Measurements from ENCODE around the gene OXA1L.
"Not testable (repeated sequence)": the region's sequence is repeated elsewhere in the genome, so short reads cannot be mapped to it uniquely, and the experiment has no call there.

Gene OXA1L

DNA sequence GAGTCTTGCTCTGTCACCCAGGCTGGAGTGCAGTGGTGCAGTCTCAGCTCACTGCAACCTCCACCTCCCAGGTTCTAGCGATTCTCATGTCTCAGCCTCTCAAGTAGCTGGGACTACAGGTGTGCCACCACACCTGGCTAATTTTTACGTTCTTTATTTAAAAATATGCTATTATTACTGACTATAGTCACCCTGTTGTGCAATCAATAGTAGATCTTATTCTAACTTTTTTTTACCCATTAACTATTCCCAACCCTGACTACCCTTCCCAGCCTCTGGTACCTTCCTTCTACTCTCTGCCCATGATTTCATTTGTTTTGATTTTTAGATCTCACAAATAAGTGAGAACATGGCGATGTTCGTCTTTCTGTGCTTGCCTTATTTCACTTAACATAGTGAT, 2.5 kb downstream of the OXA1L start:
- no peak for DNase-seq (ENCODE audit: low read depth)

DNA sequence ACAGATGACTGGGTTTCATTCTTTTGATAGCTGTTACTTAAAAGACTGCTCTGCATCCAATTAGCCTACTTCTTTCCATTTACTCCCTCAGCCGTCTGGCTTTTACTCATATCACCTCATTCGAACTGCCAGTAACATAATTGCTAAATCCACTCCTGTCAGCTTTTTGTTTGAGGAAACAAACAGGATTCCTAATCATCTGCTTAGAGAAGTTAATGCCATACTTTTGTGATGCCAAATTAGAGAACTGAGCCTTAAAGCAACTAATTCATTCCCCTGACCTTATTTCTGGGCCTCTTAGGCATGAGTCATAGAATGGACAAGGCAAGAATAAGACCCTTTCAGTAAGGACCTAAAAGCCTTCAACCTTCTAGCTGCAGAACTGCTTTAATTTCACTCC, 2.9 kb downstream of the OXA1L start:
- no peak for DNase-seq (ENCODE audit: low read depth)

DNA sequence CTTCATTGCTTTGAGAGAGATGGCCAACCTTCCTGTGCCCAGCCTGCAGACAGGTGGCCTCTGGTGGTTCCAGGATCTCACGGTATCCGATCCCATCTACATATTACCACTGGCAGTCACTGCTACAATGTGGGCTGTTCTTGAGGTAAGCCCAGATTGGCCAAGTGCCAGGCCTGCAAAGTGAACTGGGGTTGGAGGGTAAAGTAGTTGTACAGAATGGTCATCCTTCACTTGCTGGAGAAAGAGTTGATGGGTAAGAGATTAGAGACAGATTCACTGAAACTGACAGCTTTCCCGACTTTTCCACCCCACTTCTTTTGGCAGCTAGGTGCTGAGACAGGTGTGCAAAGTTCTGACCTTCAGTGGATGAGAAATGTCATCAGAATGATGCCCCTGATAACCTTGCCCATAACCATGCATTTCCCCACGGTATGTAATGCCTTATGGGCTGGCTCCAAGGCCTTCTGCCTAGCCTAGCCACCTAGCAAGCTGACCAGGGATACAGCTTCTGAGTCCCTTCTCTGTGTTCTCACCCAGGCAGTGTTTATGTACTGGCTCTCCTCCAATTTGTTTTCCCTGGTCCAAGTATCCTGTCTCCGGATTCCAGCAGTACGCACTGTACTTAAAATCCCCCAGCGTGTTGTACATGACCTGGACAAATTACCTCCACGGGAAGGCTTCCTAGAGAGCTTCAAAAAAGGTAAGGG, 4.1 kb downstream of the OXA1L start:
- DNase-seq (ENCODE audit: low read depth): no peak

DNA sequence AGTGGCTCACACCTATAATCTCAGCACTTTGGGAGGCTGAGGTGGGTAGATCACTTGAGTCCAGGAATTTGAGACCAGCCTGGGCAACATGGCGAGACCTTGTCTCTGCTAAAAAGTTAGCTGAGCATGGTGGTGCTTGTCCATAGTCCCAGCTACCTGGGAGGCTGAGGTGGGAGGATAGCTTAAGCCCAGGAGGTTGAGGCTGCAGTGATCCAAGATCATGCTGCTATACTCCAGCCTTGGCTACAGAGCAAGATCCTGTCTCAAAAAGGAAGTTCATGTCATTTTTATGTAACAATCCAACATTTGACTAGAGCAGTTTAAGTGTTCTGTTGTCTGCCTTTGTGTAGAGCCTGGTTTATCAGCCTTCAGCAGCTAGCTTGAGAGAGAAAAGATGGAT, 6.2 kb downstream of the OXA1L start:
- DNase-seq (ENCODE audit: low read depth): no peak

DNA sequence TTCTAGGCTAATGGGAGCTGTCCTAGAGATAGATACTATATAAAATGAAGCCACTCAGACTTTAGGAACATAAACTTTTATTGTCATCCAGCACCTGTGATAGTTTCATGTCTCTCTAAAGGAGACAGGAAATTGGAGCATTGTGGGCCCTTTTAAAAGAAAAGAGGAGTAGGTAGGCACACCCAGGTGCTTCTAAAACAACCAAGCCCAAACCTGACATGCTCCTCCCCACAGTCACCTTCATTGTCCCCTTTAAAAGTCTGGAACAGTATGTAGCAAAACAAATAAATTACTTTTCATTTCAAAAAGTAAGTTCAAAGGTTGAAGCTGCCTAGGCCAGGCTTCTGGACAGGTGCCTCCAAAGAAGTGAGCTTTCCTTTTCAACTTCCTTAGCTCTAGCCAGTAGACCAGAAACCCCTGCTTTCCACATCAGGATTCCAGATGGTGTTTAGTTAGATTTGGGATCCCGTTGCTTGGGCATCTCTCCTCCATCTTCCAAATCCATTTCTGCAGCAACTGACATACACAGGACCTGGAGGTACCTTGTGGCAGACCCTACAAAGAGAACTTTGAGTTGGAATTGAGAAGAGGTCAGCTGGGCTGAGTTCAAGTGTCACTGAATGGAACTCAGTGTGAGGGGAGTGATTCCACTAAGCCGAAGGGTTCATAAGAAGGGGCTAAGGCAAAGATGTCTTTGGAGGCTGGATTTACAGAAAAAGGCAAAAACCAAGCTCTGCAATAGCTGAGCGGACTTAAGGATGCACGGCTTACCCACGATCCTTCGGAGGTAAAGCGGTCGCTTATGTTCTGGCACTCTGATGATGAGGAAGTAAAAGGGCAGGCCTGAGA, 6.9 kb downstream of the OXA1L start:
- DNase-seq (ENCODE audit: low read depth): no peak

DNA sequence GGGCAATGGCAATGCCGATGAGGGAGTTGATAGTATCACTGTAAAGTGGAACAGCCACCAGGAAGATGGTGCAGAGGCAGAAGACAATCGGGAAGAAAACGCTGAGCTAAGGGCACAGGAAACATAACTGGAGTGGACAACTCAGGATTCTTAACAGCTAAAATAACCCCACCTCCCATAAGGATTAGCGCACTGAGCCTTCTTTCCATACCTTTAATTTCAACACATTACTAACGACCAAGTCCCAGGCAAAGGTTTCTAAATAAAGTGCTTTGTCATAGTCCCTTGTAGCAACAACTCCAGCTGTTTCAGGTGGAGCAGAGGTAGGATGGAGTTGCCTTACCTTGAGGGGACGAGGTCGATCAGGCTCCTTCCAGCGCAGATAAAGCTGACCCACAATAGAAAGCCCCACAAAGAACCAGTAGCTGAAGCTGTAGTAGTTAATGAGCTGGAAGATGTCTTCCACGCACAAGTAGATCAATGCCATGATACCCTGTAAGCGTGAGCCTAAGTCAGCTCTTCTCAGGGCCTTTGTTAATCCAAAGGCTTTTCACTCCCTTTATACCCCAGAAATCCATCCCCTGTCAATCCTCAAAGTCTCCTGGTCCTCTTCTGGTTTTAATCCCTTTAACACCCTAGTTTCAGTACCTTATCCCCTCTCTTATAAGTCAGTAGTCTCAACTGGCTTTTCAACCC, 7.7 kb downstream of the OXA1L start:
- no peak for DNase-seq (ENCODE audit: low read depth)

DNA sequence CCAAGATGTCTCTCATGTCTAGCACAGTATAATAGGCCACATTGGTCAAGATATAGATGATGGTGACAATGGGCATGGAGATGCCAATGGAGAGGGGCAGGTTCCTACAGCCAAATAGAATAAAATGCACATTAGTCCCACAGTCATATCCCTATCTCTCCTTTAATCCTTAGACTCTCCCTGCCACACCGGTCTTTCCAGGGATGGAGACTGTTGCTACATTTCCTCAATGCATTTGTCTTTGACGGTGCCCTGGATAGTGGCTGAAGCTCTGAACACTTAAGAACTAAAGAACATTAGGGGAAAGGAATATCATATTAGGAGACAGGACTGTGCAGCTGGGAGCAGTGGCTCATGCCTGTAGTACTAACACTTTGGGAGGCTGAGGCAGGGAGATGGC, 9.7 kb downstream of the OXA1L start:
- DNase-seq (ENCODE audit: low read depth): no peak

GRCh38 chr14:22776849-22777248, 10.4 kb downstream of the OXA1L start:
- not testable (repeated sequence) for DNase-seq (ENCODE audit: low read depth)

- no peak for DNase-seq (ENCODE audit: low read depth)
Measured at GRCh38 chr14:22778084-22778483, 11.6 kb downstream of the OXA1L start.

DNA sequence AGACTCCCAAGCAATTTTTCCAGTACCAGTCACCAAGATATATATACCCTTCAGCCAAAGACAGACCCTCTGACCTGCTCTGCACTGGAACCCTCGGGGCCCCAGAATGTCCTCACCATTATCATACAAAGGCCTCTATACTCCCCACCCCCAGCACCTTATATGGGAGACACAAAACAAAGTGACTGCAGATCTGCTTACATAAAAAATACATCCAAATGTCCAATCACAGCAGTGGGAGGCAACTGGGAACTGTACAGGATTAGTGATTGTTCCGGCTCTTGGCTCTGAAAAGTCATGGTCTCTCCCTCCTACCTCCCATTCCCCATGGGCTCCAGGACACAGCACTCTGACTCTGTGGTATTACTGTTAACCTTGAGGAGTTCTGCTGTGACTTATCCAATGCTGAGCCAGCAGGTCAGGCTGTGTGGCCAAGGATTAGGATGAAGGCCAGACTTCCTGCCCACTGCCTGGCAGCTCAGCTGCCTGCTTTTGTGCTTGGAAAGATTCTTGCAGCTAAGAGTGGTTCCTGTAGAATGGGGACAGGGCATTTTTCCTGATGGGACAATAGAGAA, 13.7 kb downstream of the OXA1L start:
- DNase-seq (ENCODE audit: low read depth): no peak

DNA sequence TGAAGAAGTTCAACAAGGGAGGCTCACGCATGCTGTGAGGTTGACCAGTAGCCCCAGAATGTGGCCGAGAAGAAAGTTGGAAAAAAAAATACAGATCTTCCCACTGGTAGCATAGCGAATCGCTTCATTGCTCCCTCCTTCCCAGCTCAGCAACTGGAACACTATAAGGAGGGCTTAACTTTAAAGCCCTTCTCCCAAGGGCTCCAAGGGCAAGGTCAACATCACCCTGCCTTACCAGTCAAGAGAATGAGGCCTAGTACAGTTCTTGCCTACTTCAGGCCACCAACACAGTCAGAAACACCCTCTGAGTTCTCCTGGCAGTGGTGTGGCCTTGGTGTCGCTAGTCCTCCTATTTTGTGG, 14.4 kb downstream of the OXA1L start:
- DNase-seq (ENCODE audit: low read depth): no peak

- no peak for DNase-seq (ENCODE audit: low read depth)
Measured at GRCh38 chr14:22781301-22781991, 15.0 kb downstream of the OXA1L start.

- no peak for DNase-seq (ENCODE audit: low read depth)
Measured at GRCh38 chr14:22786685-22787084, 20.2 kb downstream of the OXA1L start.

GRCh38 chr14:22791301-22791700, 24.8 kb downstream of the OXA1L start:
- DNase-seq (ENCODE audit: low read depth): no peak

DNA sequence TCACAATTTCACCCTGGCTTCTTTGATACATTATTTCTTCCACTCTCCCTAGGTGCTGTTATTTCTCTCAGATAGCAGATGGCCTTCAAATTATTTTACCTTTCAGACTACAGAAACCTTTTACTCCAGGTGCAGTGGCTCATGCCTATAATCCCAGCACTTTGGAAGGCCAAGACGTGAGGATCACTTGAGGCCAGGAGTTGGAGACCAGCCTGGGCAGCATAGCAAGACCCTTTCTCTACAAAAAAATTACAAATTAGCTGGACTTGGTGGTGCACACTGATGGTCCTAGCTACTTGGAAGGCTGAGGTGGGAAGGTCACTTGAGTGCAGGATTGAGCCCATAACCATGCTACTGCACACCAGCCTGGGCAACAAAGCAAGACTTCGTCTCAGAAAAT, 25.7 kb downstream of the OXA1L start:
- DNase-seq (ENCODE audit: low read depth): no peak

- not testable (repeated sequence) for DNase-seq (ENCODE audit: low read depth)
Measured at GRCh38 chr14:22793550-22793949, 27.1 kb downstream of the OXA1L start.

DNA sequence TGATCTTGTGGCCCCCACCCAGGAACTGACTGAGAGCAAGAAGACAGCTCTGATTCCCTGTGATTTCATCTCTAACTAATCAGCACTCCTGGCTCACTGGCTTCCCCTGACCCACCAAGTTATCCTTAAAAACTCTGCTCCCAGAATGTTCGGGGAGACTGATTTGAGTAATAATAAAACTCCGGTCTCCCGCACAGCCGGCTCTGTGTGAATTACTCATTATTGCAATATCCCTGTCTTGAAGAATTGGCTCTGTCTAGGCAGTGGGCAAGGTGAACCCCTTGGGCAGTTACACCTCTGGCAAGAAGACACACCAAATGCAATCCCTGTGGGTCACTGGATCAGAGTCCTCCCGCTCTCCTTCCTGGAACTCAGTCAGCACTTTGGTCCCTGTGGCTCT, 27.5 kb downstream of the OXA1L start:
- DNase-seq (ENCODE audit: low read depth): no peak

GRCh38 chr14:22794551-22794951, 28.1 kb downstream of the OXA1L start:
- no peak for DNase-seq (ENCODE audit: low read depth)

DNA sequence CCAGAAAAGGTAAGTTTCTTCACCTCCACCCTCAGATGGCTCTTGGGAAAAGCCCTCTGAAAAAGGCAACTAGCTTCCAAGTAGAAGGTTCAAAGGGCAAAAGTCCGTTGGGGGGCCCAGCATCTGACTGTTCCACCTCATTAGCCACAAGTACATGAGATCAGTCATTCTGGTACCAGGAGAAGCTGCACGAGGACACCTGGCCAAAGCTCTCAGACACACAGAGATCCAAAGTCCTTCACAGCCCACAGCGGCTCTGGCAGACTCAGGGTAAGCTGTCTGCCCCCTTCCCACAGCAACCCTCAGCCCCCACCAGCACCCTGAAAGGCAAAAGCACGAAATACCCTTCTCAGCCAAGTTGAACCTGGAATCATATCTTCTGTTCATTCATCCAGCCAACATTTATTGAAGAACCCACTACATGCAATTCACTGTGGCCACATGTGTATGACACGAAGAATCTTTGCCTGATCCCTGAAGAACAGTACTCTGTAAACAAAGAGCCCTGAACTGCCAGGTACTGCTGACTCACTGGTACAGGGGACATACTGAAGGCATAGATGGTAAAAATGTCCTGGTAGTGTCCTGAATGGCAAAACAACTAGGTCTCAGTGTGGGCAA, 29.7 kb downstream of the OXA1L start:
- no peak for DNase-seq (ENCODE audit: low read depth)

DNA sequence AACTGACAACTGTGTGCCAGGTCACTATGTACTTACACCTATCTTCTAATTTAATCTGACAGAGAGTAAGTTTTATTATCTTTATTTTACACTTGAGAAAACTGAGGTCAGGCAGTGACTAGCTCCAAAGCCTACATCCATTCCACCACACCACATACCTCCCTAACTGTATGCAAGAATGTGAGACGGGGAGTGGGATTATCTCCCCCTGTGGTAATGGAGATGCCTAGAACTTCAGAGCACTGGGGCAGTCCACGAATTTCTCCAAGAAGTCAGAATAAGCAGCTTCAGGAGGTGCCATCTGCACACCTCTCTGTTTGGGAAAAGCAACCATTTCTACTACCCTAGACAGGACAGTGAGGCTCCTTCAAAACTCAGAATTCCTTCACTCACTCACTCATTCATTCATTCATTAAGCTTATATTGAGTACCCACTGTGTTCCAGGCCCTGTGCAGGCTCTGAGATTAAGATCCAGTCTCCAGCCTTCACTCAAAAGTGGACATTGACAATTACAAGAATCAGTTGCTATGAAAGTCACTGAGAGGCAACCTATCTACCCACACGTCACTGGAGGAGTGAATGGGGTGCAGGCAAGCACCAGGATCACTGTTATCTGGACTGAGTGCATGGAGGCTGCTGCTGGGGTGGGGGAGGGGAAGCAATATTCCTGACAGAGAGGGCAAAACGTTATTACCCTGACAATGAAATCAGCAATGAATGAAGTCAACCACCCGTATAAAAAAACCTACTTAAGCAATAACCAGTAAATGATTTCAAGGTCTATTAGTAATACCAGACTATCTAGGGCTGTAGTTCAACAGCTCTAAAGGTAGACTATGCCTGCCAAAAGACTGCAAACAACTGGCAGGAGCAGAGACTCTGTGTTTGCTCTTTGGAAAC, 30.8 kb downstream of the OXA1L start:
- DNase-seq (ENCODE audit: low read depth): no peak
